ENCODE data around the gene ZNF10. TPM values are rescaled to one million over a fixed set of nuclear protein-coding genes. Genes with fewer than 3 reads are reported as not detected.
A peak's percentile ranks its signal among the peaks of the same experiment; 100 is the strongest.

The ZNF10 gene
- total and polyA plus RNA-seq, 2 donors (not counting 1 experiment from before 2014, with no cell fraction given) = 5.2 to 20.9 TPM

- Mint-ChIP-seq H3K4me3 (no peak overlapping the region), H3K27ac (no peak overlapping the region), H3K27me3 (no peaks in the 10 kb centered on the region), H3K4me1 (no peaks in the 10 kb centered on the region), H3K9me3 (ENCODE audit: insufficient read depth) (peaks cover 15% of the 10 kb centered on the region)
- 100% methylated on average over 1 of the region's 2 CpGs for WGBS (ENCODE audit: insufficient coverage)
- no peaks in the 10 kb centered on the region for H3K79me2 ChIP-seq (ENCODE audit: control insufficient read depth, insufficient read depth, low read length)
- no peaks in the 10 kb centered on the region for H3K27me3 ChIP-seq (replicated peaks in 1 of 4; ENCODE audit: control extremely low read depth in 1 of 4, control insufficient read depth in 3 of 4, insufficient read depth in 4 of 4, low read length in 3 of 4)
- H3K9me3 ChIP-seq (ENCODE audit: control extremely low read depth in 1 of 3, control insufficient read depth in 2 of 3, insufficient read depth in 1 of 3, low read length in 2 of 3) = peaks cover 10 to 74% (median 57%) of the 10 kb centered on the region in 3 donors
- ChIA-PET POLR2A (no interaction called here), CTCF (interaction anchor here (1.1 to 1.5 kb wide), 2 partner anchors 11 to 22 kb away, joined by 3 to 4 read pairs; partner anchors contain the start of gene ZNF268)
- H3K4me2 ChIP-seq (replicated peaks; ENCODE audit: low read depth, low read length, poor library complexity, severe bottlenecking) = no peak overlapping the region
- intact Hi-C loops (cut with micrococcal nuclease) = no loop called here
- TF ChIP-seq EZH2 (IDR thresholded peaks at IDR 0.05; ENCODE audit: borderline replicate concordance, insufficient read depth, low read depth, low read length, poor library complexity, severe bottlenecking) = no peak
- no peak for TF ChIP-seq CTCF (IDR thresholded peaks at IDR 0.05)
- no peaks in the 10 kb centered on the region for H4K20me1 ChIP-seq (ENCODE audit: control insufficient read depth, insufficient read depth, low read length, poor library complexity, severe bottlenecking)
- ATAC-seq (ENCODE audit: low read depth) (no peak), DNase-seq (no peak)
- peak overlapping the region in 1 of 5 experiments; percentile 26 for H3K4me3 ChIP-seq (ENCODE audit: control extremely low read depth in 1 of 5, extremely low read depth in 1 of 5, insufficient read depth in 1 of 5, low read depth in 2 of 5, low read length in 4 of 5)
- no peak overlapping the region for H3K9ac ChIP-seq (ENCODE audit: low read length)
- no peaks in the 10 kb centered on the region for H3K4me1 ChIP-seq (ENCODE audit: control insufficient read depth in 2 of 2, insufficient read depth in 2 of 2, low read length in 2 of 2)
- no peak overlapping the region for H3K27ac ChIP-seq (ENCODE audit: low read length in 2 of 2)
- peaks cover 16 to 33% of the 10 kb centered on the region in 2 experiments for H3K36me3 ChIP-seq (replicated peaks in 1 of 2; ENCODE audit: control extremely low read depth in 1 of 2, control insufficient read depth in 1 of 2, extremely low read depth in 1 of 2, insufficient read depth in 2 of 2, low read length in 1 of 2)
- H2AFZ ChIP-seq (ENCODE audit: insufficient read depth, low read depth, low read length, poor library complexity, severe bottlenecking) = no peak overlapping the region
These were observed 72.3 kb downstream of the ZNF10 start for GRCh38 chr12:133202493-133203343.

All from B cell (primary cell).